Measurements from ENCODE around the gene VAMP5.
"Not testable (repeated sequence)": the region's sequence is repeated elsewhere in the genome, so short reads cannot be mapped to it uniquely, and the experiment has no call there.

Gene VAMP5

GRCh38 chr2:85584354-85584856 lies at the start of gene VAMP5:
VAMP5 (plus strand) TSS chr2:85584431; CDS start chr2:85584491, 60 bp downstream.
- DNase-seq (ENCODE audit: low read depth in 2 of 2), result no peak

GRCh38 chr2:85534881-85535280 lies 49.4 kb upstream of the VAMP5 start:
- DNase-seq (ENCODE audit: low read depth in 2 of 2), result no peak

- no peak for DNase-seq (ENCODE audit: low read depth in 2 of 2)
These were observed 47.8 kb upstream of the VAMP5 start for GRCh38 chr2:85536479-85536878.

GRCh38 chr2:85537600-85538506 lies 46.4 kb upstream of the VAMP5 start:
- DNase-seq (ENCODE audit: low read depth in 2 of 2), result no peak

- DNase-seq (ENCODE audit: low read depth in 2 of 2), result peak; percentile 75 to 82
These were observed 45.5 kb upstream of the VAMP5 start, which contains the start of gene MAT2A for GRCh38 chr2:85538507-85539360. MAT2A (plus strand) TSS chr2:85539168; CDS start chr2:85539288, 120 bp downstream.

GRCh38 chr2:85539361-85540132 lies 44.7 kb upstream of the VAMP5 start:
- DNase-seq (ENCODE audit: low read depth in 2 of 2), result peak; percentile 35 to 45

GRCh38 chr2:85540133-85540648 lies 44.0 kb upstream of the VAMP5 start:
- no peak for DNase-seq (ENCODE audit: low read depth in 2 of 2)

GRCh38 chr2:85541262-85541661 lies 43.0 kb upstream of the VAMP5 start:
- DNase-seq (ENCODE audit: low read depth in 2 of 2), result no peak

- DNase-seq (ENCODE audit: low read depth in 2 of 2), result no peak
These were observed 42.3 kb upstream of the VAMP5 start for GRCh38 chr2:85541753-85542457.

GRCh38 chr2:85542777-85543176 lies 41.5 kb upstream of the VAMP5 start:
- no peak for DNase-seq (ENCODE audit: low read depth in 2 of 2)

- DNase-seq (ENCODE audit: low read depth in 2 of 2), result not testable (repeated sequence)
These were observed 40.0 kb upstream of the VAMP5 start for GRCh38 chr2:85544254-85544691.

GRCh38 chr2:85544915-85545779 lies 39.1 kb upstream of the VAMP5 start:
- DNase-seq (ENCODE audit: low read depth in 2 of 2), result not testable (repeated sequence)

GRCh38 chr2:85545780-85546240 lies 38.4 kb upstream of the VAMP5 start:
- no peak for DNase-seq (ENCODE audit: low read depth in 2 of 2)

GRCh38 chr2:85547089-85547858 lies 37.0 kb upstream of the VAMP5 start:
- DNase-seq (ENCODE audit: low read depth in 2 of 2), result no peak

- no peak for DNase-seq (ENCODE audit: low read depth in 2 of 2)
These were observed 36.2 kb upstream of the VAMP5 start for GRCh38 chr2:85547859-85548607.

- DNase-seq (ENCODE audit: low read depth in 2 of 2), result no peak
These were observed 35.7 kb upstream of the VAMP5 start for GRCh38 chr2:85548608-85548900.

GRCh38 chr2:85549095-85549494 lies 35.1 kb upstream of the VAMP5 start:
- DNase-seq (ENCODE audit: low read depth in 2 of 2), result no peak

- no peak for DNase-seq (ENCODE audit: low read depth in 2 of 2)
These were observed 34.4 kb upstream of the VAMP5 start for GRCh38 chr2:85549826-85550225.
